ENCODE measurements around the gene CACNG5.

- TF ChIP-seq CTCF (IDR thresholded peaks at IDR 0.05) (no peak), POLR2A (IDR thresholded peaks at IDR 0.05) (no peak)
Observed at GRCh38 chr17:66834426-66834918, 445 bp upstream of the CACNG5 start.
